GM12891 (cell line): ENCODE results near the gene ZNF462. TPM values are rescaled to one million over a fixed set of nuclear protein-coding genes. Genes with fewer than 3 reads are reported as not detected.

Experiments
- DNase-seq: peaks from one replicate; pipeline ENCODE4 v3.0.0; 2011; ENCODE audit warnings: low spot score; ENCODE audit not compliant: insufficient read length
- FAIRE-seq: peaks from 2 replicates; lab custom pipeline; 2011; peaks lifted over from hg19 to GRCh38; lab: Jason Lieb, UNC
- PAX5 ChIP-seq: IDR thresholded peaks from 2 replicates; pipeline ENCODE4 v1.6.1; 2011; ENCODE audit warnings: low read length, moderate library complexity, mild to moderate bottlenecking; ENCODE audit not compliant: insufficient read depth, severe bottlenecking
- POLR2A ChIP-seq: IDR thresholded peaks from 2 replicates; pipeline ENCODE4 v1.6.1; 2011; ENCODE audit warnings: low read depth, low read length, control low read depth
- POLR2AphosphoS5 ChIP-seq: IDR thresholded peaks from 2 replicates; pipeline ENCODE4 v1.6.1; 2011; ENCODE audit warnings: low read depth, low read length, control low read depth
- POU2F2 ChIP-seq: IDR thresholded peaks from 2 replicates; pipeline ENCODE4 v1.6.1; 2011; ENCODE audit warnings: low read depth, mild to moderate bottlenecking, control low read depth, low read length, moderate library complexity
- SPI1 ChIP-seq: IDR thresholded peaks from 2 replicates; pipeline ENCODE4 v1.6.1; 2011; ENCODE audit warnings: low read depth, low read length, control low read depth
- TAF1 ChIP-seq: IDR thresholded peaks from 2 replicates; pipeline ENCODE4 v1.6.1; 2011; ENCODE audit warnings: low read depth, low read length, control low read depth
- polyA plus RNA-seq: library from polyadenylated mRNA; unstranded; fragments of >200 nt; gene quantifications from one replicate; pipeline ENCODE4 v1.2.1, GENCODE V29; 2012; ENCODE audit warnings: low read depth, missing spikeins, inconsistent platforms; ENCODE audit not compliant: missing spikeins

ZNF462 gene, protein sequence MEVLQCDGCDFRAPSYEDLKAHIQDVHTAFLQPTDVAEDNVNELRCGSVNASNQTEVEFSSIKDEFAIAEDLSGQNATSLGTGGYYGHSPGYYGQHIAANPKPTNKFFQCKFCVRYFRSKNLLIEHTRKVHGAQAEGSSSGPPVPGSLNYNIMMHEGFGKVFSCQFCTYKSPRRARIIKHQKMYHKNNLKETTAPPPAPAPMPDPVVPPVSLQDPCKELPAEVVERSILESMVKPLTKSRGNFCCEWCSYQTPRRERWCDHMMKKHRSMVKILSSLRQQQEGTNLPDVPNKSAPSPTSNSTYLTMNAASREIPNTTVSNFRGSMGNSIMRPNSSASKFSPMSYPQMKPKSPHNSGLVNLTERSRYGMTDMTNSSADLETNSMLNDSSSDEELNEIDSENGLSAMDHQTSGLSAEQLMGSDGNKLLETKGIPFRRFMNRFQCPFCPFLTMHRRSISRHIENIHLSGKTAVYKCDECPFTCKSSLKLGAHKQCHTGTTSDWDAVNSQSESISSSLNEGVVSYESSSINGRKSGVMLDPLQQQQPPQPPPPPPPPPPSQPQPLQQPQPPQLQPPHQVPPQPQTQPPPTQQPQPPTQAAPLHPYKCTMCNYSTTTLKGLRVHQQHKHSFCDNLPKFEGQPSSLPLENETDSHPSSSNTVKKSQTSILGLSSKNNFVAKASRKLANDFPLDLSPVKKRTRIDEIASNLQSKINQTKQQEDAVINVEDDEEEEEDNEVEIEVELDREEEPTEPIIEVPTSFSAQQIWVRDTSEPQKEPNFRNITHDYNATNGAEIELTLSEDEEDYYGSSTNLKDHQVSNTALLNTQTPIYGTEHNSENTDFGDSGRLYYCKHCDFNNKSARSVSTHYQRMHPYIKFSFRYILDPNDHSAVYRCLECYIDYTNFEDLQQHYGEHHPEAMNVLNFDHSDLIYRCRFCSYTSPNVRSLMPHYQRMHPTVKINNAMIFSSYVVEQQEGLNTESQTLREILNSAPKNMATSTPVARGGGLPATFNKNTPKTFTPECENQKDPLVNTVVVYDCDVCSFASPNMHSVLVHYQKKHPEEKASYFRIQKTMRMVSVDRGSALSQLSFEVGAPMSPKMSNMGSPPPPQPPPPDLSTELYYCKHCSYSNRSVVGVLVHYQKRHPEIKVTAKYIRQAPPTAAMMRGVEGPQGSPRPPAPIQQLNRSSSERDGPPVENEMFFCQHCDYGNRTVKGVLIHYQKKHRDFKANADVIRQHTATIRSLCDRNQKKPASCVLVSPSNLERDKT (N-terminal part only)
- polyA plus RNA-seq = 0.24 TPM

DNA sequence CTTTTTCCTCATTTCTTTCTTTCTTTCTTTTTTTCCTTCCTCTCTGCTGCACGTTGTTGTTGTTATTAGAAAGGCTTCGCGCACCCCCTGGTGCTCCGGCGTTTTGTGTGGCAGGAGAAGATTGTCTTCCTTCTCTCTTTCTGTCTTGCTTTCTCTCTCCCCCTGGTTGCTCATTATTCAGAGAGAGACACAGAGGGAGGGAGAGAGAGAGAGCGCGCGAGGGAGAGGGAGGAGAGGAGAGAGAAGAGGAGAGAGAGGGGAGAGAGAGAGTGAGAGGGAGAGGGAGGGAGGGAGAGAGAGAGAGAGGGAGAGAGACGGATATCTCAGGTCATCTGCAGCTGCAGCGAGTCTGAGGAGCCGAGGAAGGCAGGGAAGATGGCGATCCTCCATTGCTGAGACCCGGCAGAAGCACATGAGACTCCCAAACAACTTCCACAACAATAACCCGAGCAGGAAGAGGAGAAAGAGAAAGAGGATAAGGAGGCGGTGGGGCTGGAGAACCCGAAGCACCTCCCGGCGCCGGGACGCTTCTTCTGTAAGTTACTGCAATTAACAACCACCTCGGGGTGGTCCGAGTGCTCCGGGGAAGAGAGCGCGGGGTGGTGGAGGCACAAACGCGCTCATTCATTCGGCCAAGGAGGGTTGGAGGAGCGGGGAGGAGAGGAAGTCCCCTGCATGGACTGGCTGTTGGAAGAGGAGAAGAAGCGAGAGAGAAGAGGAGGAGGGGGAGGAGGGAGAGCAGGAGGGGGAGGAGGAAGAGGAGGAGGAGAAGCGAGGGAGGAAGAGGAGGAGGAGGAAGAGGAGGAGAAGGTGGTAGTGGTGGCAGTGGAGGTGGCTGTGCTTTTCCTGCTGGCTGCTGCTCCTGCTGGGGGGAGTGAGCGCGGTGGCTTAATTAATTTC lies at the start of gene ZNF462:
Gene ZNF462, plus strand, starts transcription at position 346 of the 900 bp plus-strand sequence. CDS start 60,218 bp downstream, outside the sequence.
- DNase-seq (no peak), FAIRE-seq (peak; percentile 26)
- TF ChIP-seq POU2F2 (no peak), TAF1 (no peak), POLR2AphosphoS5 (no peak), SPI1 (no peak), PAX5 (no peak)

- FAIRE-seq = no peak
- no peak for DNase-seq
- no peak for TF ChIP-seq POLR2A
- peak; percentile 83 for TF ChIP-seq SPI1
- TF ChIP-seq POU2F2 = no peak
- no peak for TF ChIP-seq TAF1
- no peak for TF ChIP-seq PAX5
- TF ChIP-seq POLR2AphosphoS5 = no peak
Observed at GRCh38 chr9:106816524-106816923, 46.4 kb upstream of the ZNF462 start.

DNA sequence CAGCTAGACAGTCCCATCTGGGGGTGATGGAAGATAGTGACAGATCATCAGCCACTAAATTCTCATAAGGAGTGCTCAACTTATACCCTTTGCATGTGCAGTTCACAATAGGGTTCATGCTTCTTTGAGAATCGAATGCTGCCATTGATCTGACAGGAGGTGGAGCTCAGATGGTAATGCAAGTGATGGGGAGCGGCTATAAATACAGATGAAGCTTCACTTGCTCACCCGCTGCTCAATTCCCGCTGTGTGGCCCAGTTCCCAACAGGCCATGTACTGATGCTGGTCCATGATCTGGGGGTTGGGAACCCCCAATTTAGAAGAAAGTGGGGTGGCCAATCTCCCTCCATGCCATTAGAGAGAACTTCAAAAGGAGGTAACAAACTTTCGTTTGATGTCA lies 44.9 kb upstream of the ZNF462 start:
- no peak for TF ChIP-seq POU2F2
- FAIRE-seq = no peak
- no peak for DNase-seq

DNA sequence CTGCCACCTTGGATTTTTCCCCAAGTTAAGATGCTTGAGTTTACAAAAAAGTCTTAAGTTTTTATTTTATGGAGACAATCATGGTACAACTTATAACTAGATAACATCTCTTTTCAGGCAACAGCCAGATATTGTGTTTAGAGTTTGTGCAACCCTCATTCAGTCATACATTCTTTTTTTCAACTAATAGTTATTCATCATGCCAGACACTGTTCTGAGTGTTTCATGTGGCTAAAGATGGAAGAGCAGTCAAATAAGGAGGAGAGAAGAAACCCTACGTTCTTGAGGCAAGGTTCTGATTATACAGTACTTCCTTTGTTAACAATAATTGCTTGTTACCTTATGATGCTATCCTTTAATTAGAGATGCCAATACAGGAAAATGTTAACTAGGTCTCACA lies 42.1 kb upstream of the ZNF462 start:
- no peak for TF ChIP-seq TAF1
- FAIRE-seq (no peak), DNase-seq (no peak)

- TF ChIP-seq POLR2AphosphoS5 (no peak), POU2F2 (no peak), TAF1 (no peak), POLR2A (no peak)
Observed at GRCh38 chr9:106828070-106828469, 34.9 kb upstream of the ZNF462 start.

DNA sequence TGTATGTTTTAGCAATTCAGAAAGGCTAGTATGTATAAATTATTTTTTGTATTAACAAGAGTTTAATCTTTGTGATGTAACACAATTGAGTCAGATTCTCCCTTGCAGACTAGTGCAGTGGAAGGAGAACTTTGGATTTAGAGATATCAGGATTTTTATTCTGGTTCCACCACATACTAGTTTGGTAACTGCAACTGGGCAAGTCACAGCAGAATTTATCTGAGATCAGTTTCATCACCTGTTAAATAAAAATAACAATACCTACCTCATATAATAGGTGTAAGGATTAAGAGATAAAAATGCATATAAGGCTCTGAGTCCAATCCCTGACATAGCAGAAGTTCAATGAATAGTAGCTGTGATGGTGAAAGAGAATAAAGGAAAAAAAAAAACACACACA lies 34.0 kb upstream of the ZNF462 start:
- FAIRE-seq (no peak), DNase-seq (no peak)
- no peak for TF ChIP-seq POU2F2
- TF ChIP-seq POLR2A = no peak
- TF ChIP-seq SPI1 = no peak
- no peak for TF ChIP-seq PAX5
- TF ChIP-seq TAF1 = no peak
- TF ChIP-seq POLR2AphosphoS5 = no peak

More at GRCh38 chr9:106828070-106828469, 34.9 kb upstream of the ZNF462 start:
- FAIRE-seq (no peak), DNase-seq (no peak)

GRCh38 chr9:106829666-106830408 lies 33.1 kb upstream of the ZNF462 start:
- no peak for TF ChIP-seq POLR2A
- no peak for TF ChIP-seq POU2F2
- TF ChIP-seq SPI1 = no peak
- TF ChIP-seq POLR2AphosphoS5 = no peak
- TF ChIP-seq TAF1 = no peak
- no peak for TF ChIP-seq PAX5
- FAIRE-seq (no peak), DNase-seq (no peak)

- FAIRE-seq (no peak), DNase-seq (no peak)
- TF ChIP-seq PAX5 (no peak), TAF1 (no peak), POLR2A (no peak), POLR2AphosphoS5 (no peak), SPI1 (no peak), POU2F2 (no peak)
Observed at GRCh38 chr9:106830527-106831150, 32.3 kb upstream of the ZNF462 start.
